Endothelial cell of umbilical vein (primary cell): ENCODE data around the gene FGD5.

ENCODE experiments used
- EZH2 ChIP-seq: IDR thresholded peaks from 2 replicates; pipeline ENCODE4 v1.6.1; 2012; ENCODE audit warnings: borderline replicate concordance, low read depth, mild to moderate bottlenecking, moderate library complexity, low read length, inconsistent platforms; ENCODE audit not compliant: severe bottlenecking
- MYC ChIP-seq: IDR thresholded peaks from one replicate; pipeline ENCODE4 v1.6.1; 2011; ENCODE audit warnings: mild to moderate bottlenecking, low read depth, low read length
- POLR2A ChIP-seq: IDR thresholded peaks from 2 replicates; pipeline ENCODE4 v1.6.1; 2012; ENCODE audit warnings: low read depth, mild to moderate bottlenecking, control low read depth, low read length
- POLR2AphosphoS5 ChIP-seq: IDR thresholded peaks from 2 replicates; pipeline ENCODE4 v1.6.1; 2012; ENCODE audit warnings: low read depth, mild to moderate bottlenecking, control low read depth, low read length, moderate library complexity; ENCODE audit not compliant: insufficient read depth
- TF ChIP-seq, protein P1 (sequence below), 2 donors: IDR thresholded peaks; 1 replicate in 1 of 2; 2 replicates in 1 of 2; pipeline ENCODE4 v1.5.1; 2011; ENCODE audit warnings: low read length in 2 of 2, mild to moderate bottlenecking in 2 of 2, moderate library complexity in 2 of 2, control low read depth in 1 of 2, inconsistent platforms in 1 of 2, low read depth in 1 of 2; ENCODE audit not compliant: insufficient read depth in 1 of 2; ENCODE audit errors: extremely low read depth in 1 of 2
- TF ChIP-seq, protein P2 (sequence below): IDR thresholded peaks from 2 replicates; pipeline ENCODE4 v1.6.1; 2011; ENCODE audit not compliant: insufficient read depth, insufficient read length

DNA sequence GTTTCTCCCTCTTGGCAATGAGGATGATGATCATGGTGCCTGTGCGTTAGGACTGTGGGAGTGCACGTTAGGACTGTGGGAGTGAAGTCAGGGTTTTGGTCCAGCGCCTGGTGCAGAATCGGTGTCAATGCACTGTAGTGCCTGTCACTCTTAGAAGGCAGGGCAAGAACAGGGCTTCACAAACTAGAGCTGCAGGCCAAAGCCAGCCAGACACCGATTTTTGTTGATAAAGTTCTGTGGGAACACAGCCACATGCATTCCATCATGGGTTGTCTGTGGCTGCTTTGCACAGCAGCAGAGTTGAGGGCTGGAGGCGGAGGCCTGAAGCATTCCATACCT is 96.0 kb downstream of the FGD5 start:
- TF ChIP-seq, protein P1, sequence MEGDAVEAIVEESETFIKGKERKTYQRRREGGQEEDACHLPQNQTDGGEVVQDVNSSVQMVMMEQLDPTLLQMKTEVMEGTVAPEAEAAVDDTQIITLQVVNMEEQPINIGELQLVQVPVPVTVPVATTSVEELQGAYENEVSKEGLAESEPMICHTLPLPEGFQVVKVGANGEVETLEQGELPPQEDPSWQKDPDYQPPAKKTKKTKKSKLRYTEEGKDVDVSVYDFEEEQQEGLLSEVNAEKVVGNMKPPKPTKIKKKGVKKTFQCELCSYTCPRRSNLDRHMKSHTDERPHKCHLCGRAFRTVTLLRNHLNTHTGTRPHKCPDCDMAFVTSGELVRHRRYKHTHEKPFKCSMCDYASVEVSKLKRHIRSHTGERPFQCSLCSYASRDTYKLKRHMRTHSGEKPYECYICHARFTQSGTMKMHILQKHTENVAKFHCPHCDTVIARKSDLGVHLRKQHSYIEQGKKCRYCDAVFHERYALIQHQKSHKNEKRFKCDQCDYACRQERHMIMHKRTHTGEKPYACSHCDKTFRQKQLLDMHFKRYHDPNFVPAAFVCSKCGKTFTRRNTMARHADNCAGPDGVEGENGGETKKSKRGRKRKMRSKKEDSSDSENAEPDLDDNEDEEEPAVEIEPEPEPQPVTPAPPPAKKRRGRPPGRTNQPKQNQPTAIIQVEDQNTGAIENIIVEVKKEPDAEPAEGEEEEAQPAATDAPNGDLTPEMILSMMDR (IDR thresholded peaks at IDR 0.05; ENCODE audit: extremely low read depth in 1 of 2, insufficient read depth in 1 of 2, low read depth in 1 of 2, low read length in 2 of 2) = no peak
- TF ChIP-seq EZH2 (no peak), POLR2A (no peak), POLR2AphosphoS5 (no peak), MYC (no peak)
- TF ChIP-seq, protein P2, sequence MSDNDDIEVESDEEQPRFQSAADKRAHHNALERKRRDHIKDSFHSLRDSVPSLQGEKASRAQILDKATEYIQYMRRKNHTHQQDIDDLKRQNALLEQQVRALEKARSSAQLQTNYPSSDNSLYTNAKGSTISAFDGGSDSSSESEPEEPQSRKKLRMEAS = no peak
